Epidermal melanocyte (primary cell): ENCODE data around the gene CKAP2.
"Not testable (repeated sequence)": the region's sequence is repeated elsewhere in the genome, so short reads cannot be mapped to it uniquely, and the experiment has no call there.

Experiments
- DNase-seq: peaks from one replicate; pipeline ENCODE4 v3.0.0; 2011; ENCODE audit warnings: low spot score; ENCODE audit not compliant: insufficient read length

The CKAP2 gene, protein sequence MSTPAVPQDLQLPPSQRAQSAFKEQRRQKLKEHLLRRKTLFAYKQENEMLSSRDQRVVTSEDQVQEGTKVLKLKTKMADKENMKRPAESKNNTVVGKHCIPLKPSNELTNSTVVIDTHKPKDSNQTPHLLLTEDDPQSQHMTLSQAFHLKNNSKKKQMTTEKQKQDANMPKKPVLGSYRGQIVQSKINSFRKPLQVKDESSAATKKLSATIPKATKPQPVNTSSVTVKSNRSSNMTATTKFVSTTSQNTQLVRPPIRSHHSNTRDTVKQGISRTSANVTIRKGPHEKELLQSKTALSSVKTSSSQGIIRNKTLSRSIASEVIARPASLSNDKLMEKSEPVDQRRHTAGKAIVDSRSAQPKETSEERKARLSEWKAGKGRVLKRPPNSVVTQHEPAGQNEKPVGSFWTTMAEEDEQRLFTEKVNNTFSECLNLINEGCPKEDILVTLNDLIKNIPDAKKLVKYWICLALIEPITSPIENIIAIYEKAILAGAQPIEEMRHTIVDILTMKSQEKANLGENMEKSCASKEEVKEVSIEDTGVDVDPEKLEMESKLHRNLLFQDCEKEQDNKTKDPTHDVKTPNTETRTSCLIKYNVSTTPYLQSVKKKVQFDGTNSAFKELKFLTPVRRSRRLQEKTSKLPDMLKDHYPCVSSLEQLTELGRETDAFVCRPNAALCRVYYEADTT

DNA sequence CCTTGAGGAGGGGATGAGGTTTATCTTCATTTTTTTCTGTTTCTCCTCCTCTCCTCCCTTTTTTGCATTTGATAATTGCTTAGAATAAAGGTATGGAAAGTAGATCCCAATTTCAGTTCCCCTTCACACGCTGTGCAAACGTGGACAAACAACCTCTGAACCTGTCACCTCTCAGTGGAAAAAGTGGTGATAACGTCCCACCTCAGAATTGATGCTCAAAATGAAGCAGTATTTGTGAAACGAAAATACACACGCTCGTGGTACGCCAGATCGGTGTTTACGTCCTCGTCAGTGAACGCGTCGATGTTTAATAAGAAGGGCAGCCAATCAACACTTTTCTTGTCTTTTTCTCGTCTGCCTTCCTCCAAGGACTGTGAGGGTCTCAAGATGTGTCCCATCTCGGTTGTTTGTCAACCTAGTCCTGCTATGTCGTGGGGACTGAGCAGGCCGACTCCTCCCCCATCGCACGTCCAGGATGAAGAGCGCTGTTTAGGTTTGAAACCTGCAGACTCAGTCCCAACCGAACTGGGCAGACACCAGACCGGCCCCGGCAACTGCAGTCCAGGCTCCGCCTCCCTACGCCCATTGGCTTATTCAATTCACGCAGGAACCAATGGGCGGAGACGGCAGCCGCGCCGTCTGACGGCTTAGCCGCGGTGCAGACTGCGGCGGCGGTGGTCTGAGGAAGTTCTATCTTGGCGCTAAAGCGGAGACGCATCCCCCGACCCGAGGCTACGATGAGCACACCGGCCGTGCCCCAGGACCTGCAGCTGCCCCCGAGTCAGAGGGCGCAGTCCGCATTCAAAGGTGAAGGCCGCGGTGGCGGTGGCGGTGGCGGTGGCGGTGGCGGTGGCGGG, at the start of gene CKAP2:
Gene CKAP2 (plus strand): TSS at position 659 of the 857 bp plus-strand sequence. CDS start 79 bp downstream, at position 738.
- DNase-seq = peak; percentile 85

DNA sequence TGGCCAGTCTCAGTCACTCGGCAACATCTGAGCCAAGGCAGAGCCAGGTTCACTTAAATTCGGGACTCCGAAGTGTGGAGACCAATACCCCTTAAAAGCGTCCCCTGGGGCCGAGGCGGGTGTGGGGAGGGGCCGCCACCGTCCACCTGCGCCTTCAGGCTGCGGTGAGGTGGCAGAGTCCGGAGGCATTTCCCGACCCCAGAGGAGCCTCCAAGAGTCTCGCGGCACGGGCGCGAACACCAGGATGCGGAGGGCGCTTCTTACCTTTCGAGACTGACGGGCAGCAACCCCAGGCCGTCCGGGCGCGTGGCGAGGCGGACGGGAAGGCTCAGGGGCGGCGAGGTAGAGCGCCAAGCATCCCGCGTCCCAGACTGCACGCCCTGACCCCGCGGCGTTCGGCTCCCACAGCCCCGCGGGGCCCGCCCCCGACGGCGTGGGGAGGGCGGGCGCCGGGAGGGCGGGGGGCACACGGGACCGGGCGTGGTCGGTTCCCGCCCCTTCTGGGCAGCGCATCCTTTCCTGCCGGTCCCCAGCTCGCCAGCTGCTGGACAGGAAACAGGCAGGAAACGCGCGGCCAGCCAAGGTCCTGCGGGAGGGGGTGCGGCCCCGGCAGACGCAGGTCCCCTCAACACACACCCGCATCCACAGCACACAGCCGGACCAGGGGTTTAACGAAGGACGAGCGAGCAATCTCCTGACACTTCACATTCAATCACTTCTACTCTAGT, 49.3 kb upstream of the CKAP2 start, which contains the start of gene THSD1:
Gene THSD1 (minus strand): TSS at position 406 of the 728 bp plus-strand sequence. CDS start 3,572 bp downstream, outside the sequence.
- DNase-seq = peak; percentile 48

DNA sequence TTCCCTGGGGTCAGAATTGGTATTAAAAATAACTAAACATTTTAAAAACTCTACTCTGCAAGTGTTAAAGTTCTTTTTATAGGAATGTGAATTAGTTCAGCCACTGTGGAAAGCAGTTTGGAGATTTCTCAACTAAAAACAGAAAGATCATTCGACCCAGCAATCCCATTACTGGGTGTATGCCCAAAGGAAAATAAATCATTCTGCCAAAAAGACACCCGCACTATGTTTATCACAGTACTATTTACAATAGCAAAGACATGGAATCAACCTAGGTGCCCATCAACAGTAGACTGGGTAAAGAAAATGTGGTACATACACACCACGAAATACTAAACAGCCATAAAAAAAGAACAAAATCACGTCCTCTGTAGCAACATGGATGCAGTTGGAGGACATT, 48.6 kb upstream of the CKAP2 start:
- DNase-seq = no peak

DNA sequence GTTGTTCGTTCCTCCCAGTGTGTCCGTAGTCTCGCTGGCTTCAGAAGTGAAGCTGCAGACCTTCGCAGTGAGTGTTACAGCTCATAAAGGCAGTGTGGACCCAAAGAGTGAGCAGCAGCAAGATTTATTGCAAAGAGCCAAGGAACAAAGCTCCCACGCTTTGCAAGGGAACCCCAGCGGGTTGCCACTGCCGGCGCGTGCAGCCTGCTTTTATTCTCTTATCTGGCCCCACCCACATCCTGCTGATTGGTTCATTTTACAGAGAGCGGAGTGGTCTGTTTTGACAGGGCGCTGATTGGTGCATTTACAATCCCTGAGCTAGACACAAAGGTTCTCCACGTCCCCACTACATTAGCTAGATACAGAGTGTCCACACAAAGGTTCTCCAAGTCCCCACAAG, 47.8 kb upstream of the CKAP2 start:
- not testable (repeated sequence) for DNase-seq

DNA sequence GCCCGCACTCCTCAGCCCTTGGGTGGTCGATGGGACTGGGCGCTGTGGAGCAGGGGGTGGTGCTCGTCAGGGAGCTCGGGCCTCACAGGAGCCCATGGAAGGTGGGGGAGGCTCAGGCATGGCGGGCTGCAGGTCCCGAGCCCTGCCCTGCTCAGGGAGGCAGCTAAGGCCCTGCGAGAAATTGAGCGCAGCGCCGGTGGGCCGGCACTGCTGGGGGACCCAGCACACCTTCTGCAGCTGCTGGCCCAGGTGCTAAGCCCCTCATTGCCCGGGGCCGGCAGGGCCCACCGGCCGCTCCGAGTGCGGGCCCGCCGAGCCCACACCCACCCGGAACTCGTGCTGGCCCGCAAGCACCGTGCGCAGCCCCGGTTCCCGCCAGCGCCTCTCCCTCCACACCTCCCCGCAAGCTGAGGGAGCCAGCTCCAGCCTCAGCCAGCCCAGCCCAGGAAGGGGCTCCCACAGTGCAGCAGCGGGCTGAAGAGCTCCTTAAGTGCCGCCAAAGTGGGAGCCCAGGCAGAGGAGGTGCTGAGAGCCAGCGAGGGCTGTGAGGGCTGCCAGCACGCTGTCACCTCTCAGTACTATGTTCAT, 47.1 kb upstream of the CKAP2 start:
- not testable (repeated sequence) for DNase-seq

DNA sequence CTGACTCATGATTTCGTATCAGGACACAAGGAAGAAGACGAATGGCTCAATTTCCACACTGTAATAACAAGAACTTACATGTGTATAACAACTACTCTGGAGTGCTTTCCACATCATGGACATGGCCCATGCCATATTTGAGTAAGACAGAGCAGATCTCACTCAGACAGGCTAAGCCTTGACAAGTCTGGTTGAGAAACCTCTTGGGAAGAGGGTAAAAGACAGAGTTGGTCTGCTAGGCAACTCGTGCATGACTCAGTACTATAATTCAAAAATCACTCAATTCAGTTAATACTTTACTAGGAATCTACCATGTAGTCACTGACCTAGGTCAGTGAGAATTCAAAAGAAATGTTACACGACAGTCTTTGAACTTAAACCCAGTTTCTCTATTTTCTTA, 43.6 kb upstream of the CKAP2 start:
- no peak for DNase-seq

DNA sequence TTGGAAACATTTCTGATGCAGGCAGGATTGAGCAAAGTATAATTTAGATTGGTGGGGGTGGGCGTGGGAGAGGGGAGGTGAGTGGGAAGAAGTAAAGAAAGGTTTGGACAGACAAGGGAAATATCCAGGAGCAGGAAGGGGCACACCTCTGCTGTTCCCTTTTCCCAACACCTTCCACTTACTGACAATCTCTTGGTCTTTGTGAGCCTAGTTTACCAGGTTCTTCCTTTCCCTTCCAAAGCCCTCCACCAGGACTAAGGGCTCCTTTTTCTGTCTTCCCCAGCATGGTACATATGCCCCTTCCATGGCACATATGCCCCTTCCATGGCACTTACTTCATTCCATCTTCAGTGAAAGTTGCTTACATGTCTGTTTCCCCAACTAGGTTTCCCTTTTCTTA, 43.1 kb upstream of the CKAP2 start:
- no peak for DNase-seq

DNA sequence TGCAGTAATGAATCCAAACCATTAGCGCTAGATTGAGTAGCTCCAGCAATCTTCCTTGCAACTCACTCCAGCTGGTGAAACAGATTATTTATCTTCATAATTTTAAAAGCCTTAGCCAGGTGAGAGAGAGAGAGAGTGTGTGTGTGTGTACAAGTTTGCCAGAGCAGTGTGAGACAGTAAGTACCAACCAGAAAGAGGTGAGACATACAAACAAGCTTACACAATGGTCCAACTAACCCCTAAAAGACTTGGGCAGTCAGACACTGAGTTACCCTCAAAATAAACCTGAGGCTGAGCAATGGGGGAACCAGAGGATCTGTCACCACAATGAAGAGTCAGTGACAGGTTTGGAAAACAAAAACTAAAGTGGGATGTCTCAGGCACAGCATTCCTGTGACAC, 41.2 kb upstream of the CKAP2 start:
- DNase-seq = no peak

DNA sequence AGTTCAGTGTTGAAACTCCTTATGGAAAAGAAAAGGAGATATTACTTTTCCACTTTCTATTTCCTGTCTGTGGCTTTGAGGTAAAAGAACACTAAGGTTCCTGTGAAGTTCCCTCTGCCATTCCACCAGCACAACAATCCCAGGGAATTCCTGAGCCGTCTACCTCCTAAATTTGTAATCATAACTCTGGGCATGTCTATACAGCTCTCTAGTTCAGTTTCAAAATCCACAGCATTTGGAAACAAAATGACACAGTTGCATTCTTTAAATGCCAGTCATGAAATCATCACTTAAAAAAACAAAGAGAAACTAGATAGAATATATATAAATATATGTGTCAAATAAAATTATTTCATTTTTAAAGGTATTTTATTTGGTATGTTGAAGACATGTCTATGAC, 40.3 kb upstream of the CKAP2 start:
- no peak for DNase-seq

DNA sequence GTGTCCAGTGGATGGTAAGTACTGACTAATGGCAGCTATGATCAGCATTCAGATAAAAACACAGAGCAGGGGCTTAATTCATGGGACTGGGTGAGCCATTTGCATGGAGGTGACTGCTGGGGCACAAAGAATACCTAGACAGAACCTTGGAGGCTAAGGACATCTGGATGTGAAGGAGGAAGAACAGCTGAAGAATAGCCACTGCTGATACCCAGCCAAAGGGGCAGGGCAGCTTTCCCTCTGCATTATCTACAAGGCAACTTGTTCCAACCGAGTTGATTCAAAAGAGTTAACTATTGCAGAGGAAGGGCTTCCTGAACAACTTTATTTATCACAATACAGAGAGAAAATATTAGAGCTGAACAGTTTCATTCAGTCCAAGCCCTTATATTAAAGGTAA, 36.2 kb upstream of the CKAP2 start:
- no peak for DNase-seq

DNA sequence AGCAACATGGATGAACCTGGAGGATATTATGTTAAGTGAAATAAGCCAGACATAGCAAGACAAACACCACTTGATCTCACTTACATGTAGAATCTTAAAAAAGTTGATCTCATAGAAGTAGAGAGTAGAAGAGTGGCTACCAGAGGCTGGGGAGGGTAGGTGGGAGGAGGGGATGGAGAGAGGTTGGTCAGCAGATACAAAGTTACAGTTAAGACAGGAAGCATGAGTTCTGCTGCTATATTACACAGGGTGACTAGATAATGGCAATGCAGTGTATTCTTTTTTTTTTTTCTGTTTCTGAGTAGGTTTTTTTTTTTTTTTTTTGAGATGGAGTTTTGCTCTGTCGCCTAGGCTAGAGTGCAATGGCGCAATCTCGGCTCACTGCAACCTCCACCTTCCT, 34.1 kb upstream of the CKAP2 start:
- no peak for DNase-seq

DNA sequence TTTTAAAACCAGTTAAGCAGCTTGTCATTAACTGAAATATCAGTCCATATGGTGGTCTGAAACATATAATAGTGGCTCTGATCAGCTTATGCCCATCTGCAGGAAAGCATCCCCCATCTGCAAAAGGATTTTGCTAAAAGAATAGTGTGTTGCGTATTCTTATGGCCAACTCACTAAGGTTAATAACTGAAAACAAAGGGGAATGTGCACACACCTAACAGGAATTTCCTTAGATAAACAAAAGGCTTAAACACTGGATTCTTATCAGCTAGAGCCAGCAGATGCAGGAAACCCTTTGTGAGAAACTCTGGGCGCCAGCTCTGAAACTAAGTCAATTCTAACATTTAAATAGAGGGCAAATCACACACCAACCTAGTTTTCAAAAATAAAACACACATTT, 27.0 kb upstream of the CKAP2 start:
- no peak for DNase-seq

DNA sequence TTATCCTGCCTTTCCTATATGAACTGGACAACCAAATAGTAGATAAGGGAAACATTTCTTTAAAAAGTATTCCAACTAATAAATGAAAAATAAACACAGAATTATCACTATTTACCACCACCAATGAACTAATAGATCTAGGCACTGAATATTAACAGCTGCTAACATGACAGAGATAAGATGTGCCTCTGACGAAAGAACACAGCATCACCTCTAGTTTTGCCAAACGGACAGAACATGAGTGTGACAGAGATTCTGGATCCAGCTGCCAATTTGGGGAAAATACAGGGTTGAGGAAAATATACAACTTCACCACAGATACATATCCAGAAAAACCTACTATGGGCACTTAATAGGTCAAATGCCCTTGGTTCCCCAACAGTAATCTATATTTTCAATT, 22.8 kb upstream of the CKAP2 start:
- no peak for DNase-seq

DNA sequence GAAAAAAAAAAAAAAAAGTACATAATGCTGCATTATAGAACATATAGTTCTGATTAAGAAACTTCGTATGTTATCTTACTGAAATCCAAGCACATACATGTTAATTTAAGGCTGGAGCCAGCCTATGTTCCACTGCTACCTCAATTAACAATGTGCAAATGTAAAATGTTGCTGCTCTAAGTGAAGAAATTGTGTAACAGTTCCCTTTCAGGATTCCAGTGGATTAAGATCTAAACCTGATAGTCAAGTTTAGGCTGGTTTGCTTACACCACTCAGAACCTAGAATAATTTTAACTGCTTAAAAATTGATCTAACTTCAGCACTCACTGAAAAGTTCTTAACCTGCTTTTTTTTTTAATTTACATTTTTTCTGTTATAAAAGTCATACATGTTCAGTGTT, 9.0 kb upstream of the CKAP2 start:
- no peak for DNase-seq

DNA sequence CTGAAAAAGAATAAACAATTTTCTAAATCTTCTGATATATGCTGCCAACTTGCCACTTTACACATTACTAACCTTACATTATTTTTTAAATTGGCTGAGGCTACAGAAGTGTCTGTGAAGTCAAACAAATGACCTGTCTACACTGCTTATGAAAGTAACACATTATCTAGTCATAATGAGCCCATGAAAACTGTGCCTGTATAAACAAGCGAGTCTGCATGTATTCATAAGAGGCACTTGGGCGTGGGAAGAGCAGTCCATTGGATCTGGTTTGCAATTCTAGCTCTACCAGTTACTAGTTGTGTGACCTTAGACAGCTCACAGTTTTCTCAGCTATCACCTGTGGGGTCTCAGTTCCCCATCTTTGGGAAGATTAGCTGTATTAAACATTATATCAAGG, 7.9 kb upstream of the CKAP2 start:
- DNase-seq = no peak

DNA sequence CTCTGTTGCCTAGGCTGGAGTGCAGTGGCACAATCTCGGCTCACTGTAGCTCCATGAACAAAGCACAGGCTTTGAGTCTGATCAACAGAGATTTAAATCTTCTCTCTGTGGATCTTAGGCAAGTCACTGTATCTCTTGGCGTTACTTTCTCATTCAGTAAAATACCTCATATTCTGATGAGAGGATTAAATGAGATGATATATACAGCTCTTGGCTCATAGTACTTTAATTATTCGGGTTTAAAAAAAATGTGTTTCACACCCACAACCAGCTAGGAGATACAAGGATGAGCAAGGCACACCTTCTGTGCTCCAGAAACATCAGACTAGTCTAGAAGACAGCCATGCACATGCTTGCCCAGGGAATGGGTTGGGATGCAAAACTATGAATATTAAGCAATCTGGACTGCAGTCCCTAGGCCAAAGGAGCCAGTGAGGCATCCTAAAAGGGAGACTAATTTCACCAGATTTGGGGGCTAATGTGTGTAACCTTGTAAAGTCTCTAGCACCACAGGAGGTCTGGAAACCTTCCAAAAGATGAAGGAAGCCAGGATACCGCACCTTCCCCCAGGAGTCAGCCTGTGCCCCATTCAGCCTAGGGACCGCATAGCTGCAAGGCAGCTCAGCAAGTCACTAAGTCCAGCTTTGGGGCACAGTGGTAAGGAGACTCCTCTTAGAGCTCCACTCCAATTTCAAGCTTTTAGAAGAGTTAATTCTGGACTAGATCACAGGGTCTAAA, 7.3 kb upstream of the CKAP2 start:
- no peak for DNase-seq

DNA sequence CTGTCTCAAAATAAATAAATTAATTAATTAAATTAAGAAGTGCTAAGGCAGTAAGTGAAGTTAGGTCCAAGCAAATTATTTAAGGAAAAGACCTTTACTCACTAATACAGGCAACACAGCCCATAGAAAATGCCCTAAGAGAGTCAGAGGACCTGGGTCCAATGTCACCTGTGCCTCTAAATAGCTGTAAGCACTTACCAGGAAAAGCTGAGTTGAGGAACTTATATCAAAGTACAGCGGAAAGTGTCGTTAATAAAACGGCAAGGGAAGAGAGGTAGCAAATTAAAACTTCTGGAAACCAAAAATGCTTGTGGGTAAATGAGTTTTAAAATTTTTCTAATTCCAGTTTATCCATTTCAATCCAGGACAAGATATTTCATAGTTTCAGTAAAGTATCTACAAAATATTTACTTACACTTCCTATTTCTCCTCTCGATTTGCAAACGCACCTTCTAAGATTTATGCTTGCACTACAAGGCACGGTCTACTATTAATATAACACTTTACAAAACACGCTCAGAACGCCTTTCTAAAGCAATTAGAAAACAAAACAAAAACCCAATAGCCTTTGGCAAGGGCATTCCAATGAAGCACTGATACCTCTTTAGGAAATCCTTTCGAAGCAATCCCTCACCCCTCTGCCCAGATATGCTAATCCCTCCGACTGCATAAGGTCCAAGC, 5.8 kb upstream of the CKAP2 start:
- no peak for DNase-seq

DNA sequence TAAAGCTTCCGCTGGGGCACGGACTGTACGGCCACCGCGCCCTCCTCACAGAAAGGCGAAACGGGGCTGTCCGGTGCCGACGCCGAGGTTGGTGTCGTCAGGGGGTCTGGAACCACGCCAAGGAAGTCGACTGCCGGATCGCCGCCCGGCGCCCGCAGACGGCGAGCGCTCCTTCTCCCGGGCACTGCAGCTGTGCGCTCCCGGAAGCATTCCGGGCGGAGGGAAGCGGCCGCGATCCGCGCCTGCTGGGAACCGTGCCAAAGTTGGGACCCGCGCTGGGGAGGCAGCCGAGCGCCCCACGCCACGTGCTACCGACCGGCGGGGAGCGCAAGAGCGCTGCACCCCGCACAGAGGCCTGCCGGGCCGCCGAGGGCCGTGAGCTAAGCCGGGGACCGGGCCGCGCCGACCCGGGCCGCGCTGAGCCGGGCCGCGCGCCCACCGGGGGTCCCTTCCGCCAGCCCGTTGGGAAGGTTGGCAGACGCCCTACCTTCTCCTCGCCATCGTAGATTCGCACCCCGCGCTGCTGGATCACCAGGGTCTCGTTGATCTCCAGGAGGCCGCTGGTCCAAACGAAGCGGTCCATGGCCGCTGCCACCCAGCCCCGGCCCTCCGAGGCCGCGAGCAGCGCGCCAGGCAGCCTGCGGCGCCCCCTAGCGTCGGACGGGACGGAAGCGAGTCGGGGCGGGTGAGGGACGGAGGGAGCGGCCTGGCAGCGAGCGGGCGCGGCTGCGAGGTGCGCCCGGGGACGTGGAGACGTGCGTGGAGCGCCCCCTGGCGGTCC, 5.1 kb upstream of the CKAP2 start, which contains the start of gene VPS36:
Gene VPS36 (minus strand): TSS at position 623 of the 781 bp plus-strand sequence. CDS start 40 bp downstream, at position 583.
- DNase-seq = peak; percentile 76

DNA sequence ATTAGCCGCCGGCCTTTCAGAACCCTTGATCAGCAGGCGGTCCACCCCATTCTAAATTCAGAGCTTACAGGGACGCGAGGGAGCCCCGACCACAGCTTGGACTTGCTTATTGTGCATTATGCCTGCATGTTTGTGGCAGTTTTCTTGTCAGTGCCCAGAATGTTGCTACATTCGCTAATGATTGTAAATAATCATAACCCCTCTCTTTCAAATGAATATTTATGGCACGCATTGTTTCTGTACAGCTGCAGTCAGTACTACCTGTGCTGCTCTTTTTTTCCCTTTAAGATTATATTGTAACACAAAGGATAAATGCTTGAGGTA, 4.5 kb upstream of the CKAP2 start:
- DNase-seq = no peak
